SKM-1 treated with dmso at 0.1 percent for 144 hours (cell line): ENCODE measurements around the gene DPY30.

Experiments
- DNase-seq: peaks from one replicate; lab custom pipeline; 2025; ENCODE audit not compliant: unreplicated experiment; lab: John Stamatoyannopoulos, UW

Gene DPY30

DNA sequence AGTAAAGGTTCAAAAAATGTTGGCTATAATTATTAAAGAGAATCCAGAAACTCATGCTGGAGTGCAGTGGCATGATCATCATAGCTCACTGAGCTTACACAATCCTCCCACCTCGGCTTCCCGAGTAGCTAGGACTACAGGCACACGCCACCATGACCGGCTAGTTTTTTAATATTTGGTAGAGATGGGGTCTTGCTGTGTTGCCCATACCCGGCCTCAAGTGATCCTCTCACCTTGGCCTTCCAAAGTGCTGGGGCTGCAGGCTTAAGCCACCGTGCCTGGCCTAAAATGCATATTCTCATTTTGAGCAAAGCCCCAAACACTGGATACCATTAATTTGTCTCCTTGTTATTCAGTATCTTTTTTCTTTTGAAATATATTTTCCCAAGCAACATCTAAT, 61.2 kb downstream of the DPY30 start:
- DNase-seq: no peak
